Urinary bladder (tissue), 4 donors: ENCODE results near the gene PPP4C. TPM values are rescaled to one million over a fixed set of nuclear protein-coding genes. Genes with fewer than 3 reads are reported as not detected.
"Not testable (repeated sequence)": the region's sequence is repeated elsewhere in the genome, so short reads cannot be mapped to it uniquely, and the experiment has no call there.

Source experiments
- DNase-seq: peaks from one replicate; pipeline ENCODE4 v3.0.0-alpha.2; 2015; ENCODE audit errors: extremely low spot score
- H3K27ac ChIP-seq: one replicate; pipeline ENCODE4 v1.5.1; 2013; ENCODE audit warnings: low read depth, mild to moderate bottlenecking, moderate library complexity
- H3K36me3 ChIP-seq: one replicate; pipeline ENCODE4 v1.6.1; 2013; ENCODE audit warnings: mild to moderate bottlenecking, moderate library complexity; ENCODE audit not compliant: insufficient read depth
- H3K4me1 ChIP-seq: one replicate; pipeline ENCODE4 v1.6.1; 2013; ENCODE audit warnings: mild to moderate bottlenecking, moderate library complexity; ENCODE audit not compliant: insufficient read depth
- H3K4me3 ChIP-seq: one replicate; pipeline ENCODE4 v1.5.1; 2013; ENCODE audit warnings: low read depth, low read length
- whole genome bisulfite sequencing: extraction: QIAGEN DNeasy Blood & Tissue Kit; methylation state at CpG from one replicate; pipeline ENCODE4 v1.1.7; 2013; 5-methylcytosine and 5-hydroxymethylcytosine counted together
- polyA plus RNA-seq: library from polyadenylated mRNA; stranded (reverse); fragments of 200-250 nt; gene quantifications from one replicate; pipeline ENCODE4 v1.2.3, GENCODE V29; 2013
- total RNA-seq: library from RNA; depleted of rRNA; stranded (reverse); fragments of >200 nt; gene quantifications from one replicate; pipeline ENCODE4 v1.2.3, GENCODE V29; 2014
- donor health status: healthy with polysubstance abuse.
- donor health status: healthy.

Gene PPP4C
- 56.2 TPM for total RNA-seq
- polyA plus RNA-seq: 93.8 TPM

DNA sequence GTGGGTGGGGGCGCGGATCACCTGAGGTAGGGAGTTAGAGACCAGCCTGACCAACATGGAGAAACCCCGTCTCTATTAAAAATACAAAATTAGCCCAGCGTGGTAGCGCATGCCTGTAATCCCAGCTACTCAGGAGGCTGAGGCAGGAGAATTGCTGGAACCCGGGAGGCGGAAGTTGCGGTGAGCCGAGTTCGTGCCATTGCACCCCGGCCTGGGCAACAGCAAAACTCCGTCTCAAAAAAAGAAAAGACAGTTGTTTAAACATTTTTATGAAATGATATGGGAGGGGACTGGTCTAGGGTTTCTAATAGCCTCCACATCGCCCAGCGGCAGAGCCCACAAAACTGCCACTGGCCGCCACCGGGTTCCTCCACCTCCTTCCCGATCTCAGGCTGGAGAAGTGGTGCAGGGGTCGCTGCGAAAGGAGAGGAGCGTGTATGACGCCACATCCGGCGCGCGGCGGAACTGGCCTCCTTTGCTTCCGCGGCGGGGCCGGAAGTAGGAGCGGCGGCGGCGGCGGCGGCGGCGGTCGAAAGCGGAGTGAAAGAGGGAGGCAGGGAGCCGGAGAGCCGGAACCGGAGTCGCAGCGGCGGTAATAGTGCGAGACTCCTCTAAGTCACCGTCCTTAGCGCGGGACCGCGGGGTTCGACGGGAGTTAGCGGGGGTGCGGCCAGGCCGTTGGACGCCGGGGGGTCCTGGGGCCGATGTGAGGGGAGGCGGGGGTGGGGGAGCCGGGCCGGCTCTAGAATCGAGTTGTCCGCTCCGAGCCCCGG is at the start of gene PPP4C:
TSS of gene PPP4C (plus strand) at position 492 of the 773 bp plus-strand sequence. CDS start 384 bp downstream, outside the sequence.
- Histone ChIP-seq H3K4me1 (no peaks in the 10 kb centered on the region), H3K4me3 (peak within 1 kb of the TSS; percentile 96), H3K36me3 (peaks cover 2% of the 10 kb centered on the region), H3K27ac (peak within 1 kb of the TSS; percentile 78)
- 2% methylated on average over 67 of the region's 67 CpGs for WGBS
- DNase-seq: peak; percentile 82

- WGBS: 88% methylated on average over 18 of the region's 18 CpGs
- H3K27ac ChIP-seq: no peak overlapping the region
- no peak overlapping the region for H3K4me3 ChIP-seq
- H3K4me1 ChIP-seq: no peaks in the 10 kb centered on the region
- no peaks in the 10 kb centered on the region for H3K36me3 ChIP-seq
- no peak for DNase-seq
Measured at GRCh38 chr16:30026449-30026848, 49.3 kb upstream of the PPP4C start.

- WGBS: 33% methylated on average over 13 of the region's 13 CpGs
- Histone ChIP-seq H3K27ac (no peak overlapping the region), H3K4me3 (no peak overlapping the region), H3K4me1 (no peaks in the 10 kb centered on the region), H3K36me3 (no peaks in the 10 kb centered on the region)
- DNase-seq: no peak
Measured at GRCh38 chr16:30027588-30028437, 48.0 kb upstream of the PPP4C start.

- no peak overlapping the region for H3K4me3 ChIP-seq
- no peak for DNase-seq
- 11% methylated on average over 18 of the region's 18 CpGs for WGBS
- H3K4me1 ChIP-seq: no peaks in the 10 kb centered on the region
- H3K36me3 ChIP-seq: no peaks in the 10 kb centered on the region
- no peak overlapping the region for H3K27ac ChIP-seq
Measured at GRCh38 chr16:30028438-30029076, 47.2 kb upstream of the PPP4C start.

GRCh38 chr16:30030011-30030685 is 45.6 kb upstream of the PPP4C start:
- Histone ChIP-seq H3K4me3 (no peak overlapping the region), H3K36me3 (no peaks in the 10 kb centered on the region), H3K4me1 (no peaks in the 10 kb centered on the region), H3K27ac (no peak overlapping the region)
- 18% methylated on average over 23 of the region's 23 CpGs for WGBS
- no peak for DNase-seq

DNA sequence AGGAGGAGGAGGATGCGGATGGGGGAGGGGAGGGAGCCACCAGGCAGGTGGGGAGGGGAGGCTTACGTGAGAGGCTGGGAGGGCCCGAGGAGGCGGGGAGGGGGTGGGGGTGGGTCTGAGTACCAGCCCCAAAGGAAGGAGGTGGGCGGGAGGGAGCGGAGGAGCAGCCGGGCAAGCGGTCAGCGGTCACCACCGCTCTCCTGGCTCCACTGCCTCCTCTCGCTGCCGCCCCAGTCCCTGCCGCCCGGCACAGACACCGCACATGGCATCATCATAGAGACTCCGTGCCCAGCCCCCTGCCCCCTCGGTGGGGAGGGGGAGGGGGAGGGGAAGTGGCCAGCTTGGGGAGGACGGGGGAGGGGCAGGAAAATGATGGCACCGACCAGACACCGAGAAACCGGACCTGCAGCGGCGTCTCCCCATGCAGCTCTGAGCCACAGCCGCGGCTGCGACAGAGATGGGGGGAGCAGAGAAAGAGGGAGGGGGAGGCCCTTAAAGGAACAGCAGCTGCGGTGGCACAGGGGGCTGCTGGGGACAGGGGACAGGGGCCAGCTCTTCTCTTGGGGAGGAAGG is 44.9 kb upstream of the PPP4C start, which contains the start of gene TLCD3B:
TSS of gene TLCD3B (minus strand) at position 431 of the 573 bp plus-strand sequence. CDS start 744 bp downstream, outside the sequence.
- WGBS: 1% methylated on average over 27 of the region's 27 CpGs
- no peak for DNase-seq
- Histone ChIP-seq H3K4me3 (no peak within 1 kb of the TSS), H3K36me3 (no peaks in the 10 kb centered on the region), H3K27ac (no peak within 1 kb of the TSS), H3K4me1 (no peaks in the 10 kb centered on the region)

GRCh38 chr16:30031477-30031918 is 44.3 kb upstream of the PPP4C start:
- Histone ChIP-seq H3K4me3 (no peak overlapping the region), H3K27ac (no peak overlapping the region), H3K36me3 (no peaks in the 10 kb centered on the region), H3K4me1 (no peaks in the 10 kb centered on the region)
- 19% methylated on average over 11 of the region's 11 CpGs for whole genome bisulfite sequencing
- no peak for DNase-seq

DNA sequence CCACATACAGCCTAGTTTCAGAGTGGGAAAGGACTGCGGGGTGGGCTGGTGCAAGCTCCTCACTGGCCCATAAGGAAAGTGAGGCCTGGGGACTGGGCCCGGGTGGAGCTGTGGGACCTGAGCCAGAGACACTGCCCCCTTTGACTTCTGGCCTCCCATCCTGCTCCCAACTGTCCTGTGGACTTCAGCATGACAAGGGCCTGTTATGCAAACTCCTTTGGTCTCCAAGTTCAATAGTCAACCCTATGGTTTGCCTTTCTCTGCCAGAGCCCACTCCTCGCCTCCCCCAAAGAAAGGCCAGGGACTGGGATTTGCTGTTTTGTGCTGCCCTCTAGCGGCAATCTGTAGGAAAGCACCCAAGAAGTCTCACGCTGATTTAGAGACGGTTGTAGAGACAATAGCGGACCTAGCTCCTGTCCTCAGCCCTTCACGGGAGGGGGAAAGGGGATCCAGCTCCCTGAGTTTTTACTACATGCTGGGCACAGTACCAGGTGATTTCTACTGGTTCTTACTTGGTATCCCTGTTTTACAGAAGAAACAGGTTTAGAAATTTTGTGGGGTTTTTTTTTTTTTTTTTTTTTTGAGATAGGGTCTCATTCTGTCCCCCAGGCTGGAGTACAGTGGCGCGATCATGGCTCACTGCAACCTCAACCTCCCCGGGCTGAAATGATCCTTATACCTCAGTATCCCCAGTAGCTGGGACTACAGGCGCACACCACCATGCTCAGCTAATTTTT is 43.5 kb upstream of the PPP4C start:
- Histone ChIP-seq H3K4me1 (no peaks in the 10 kb centered on the region), H3K27ac (no peak overlapping the region), H3K36me3 (no peaks in the 10 kb centered on the region), H3K4me3 (no peak overlapping the region)
- DNase-seq: no peak
- 25% methylated on average over 12 of the region's 12 CpGs for WGBS

GRCh38 chr16:30033270-30033669 is 42.5 kb upstream of the PPP4C start:
- DNase-seq: no peak
- H3K27ac ChIP-seq: no peak overlapping the region
- no peak overlapping the region for H3K4me3 ChIP-seq
- WGBS: 68% methylated on average over 7 of the region's 7 CpGs
- no peaks in the 10 kb centered on the region for H3K36me3 ChIP-seq
- no peaks in the 10 kb centered on the region for H3K4me1 ChIP-seq

DNA sequence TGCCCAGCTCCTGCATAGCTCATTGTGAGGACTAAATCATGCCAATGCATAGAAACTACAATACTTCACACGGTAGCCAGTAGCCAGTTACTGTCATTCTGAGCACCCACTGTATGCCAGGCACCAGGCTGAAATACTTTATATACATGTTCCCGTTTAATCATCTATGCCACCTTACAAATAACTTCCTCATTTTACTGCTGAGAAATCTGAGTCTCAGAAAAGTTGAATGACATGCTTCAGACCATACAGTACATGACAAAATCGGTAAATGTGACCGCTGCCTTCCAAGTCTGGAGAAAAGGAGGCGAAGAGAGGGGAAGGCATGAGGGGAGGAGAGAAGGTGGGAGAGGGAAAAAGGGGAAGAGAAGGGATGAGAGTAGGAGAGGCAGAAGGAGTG is 35.6 kb upstream of the PPP4C start:
- no peak overlapping the region for H3K4me3 ChIP-seq
- H3K36me3 ChIP-seq: no peaks in the 10 kb centered on the region
- DNase-seq: no peak
- WGBS: 70% methylated on average over 5 of the region's 5 CpGs
- no peak overlapping the region for H3K27ac ChIP-seq
- no peaks in the 10 kb centered on the region for H3K4me1 ChIP-seq

DNA sequence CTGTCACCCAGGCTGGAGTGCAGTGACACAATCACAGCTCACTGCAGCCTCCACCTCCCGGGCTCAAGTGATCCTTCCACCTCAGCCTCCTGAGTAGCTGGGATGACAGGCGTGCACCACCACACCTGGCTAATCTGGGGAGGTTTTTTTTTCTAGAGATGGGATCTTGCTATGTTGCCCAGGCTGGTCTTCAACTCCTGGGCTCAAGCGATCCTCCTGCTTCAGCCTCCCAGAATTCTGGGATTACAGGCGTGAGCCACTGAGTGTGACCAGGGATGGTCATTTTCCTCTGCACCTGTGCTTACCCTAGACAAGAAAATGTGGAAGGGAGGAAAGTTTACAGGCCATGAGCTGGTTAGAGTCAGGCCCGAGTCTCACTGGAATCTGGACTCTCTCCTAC is 35.1 kb upstream of the PPP4C start:
- not testable (repeated sequence) for H3K4me1 ChIP-seq, DNase-seq, H3K4me3 ChIP-seq, H3K36me3 ChIP-seq, H3K27ac ChIP-seq
- whole genome bisulfite sequencing: 80% methylated on average over 5 of the region's 5 CpGs

- WGBS: 23% methylated on average over 5 of the region's 5 CpGs
- no peaks in the 10 kb centered on the region for H3K36me3 ChIP-seq
- DNase-seq: no peak
Measured at GRCh38 chr16:30041841-30042240, 34.0 kb upstream of the PPP4C start.

More at GRCh38 chr16:30041841-30042240, 34.0 kb upstream of the PPP4C start:
- Histone ChIP-seq H3K4me1 (no peaks in the 10 kb centered on the region), H3K4me3 (no peak overlapping the region), H3K27ac (no peak overlapping the region)
